ENCODE measurements around the gene SLC66A1. TPM values are rescaled to one million over a fixed set of nuclear protein-coding genes. Genes with fewer than 3 reads are reported as not detected.

Gene SLC66A1
- total and polyA plus RNA-seq, 2 donors (not counting 3 experiments of a cell fraction or from before 2014, with no cell fraction given) = 15.3 to 32.6 TPM

GRCh38 chr1:19310061-19310460 lies 2.1 kb upstream of the SLC66A1 start:
- H3K79me2 ChIP-seq (ENCODE audit: control insufficient read depth, insufficient read depth, low read length) = peaks cover 12% of the 10 kb centered on the region
- POLR2A ChIA-PET = no interaction called here

More at GRCh38 chr1:19310061-19310460, 2.1 kb upstream of the SLC66A1 start:
- no TSS peak for BruUV-seq (replicated peaks)
- peaks cover 4 to 14% of the 10 kb centered on the region in 2 experiments for H3K36me3 ChIP-seq (ENCODE audit: control insufficient read depth in 2 of 2, extremely low read depth in 1 of 2, insufficient read depth in 2 of 2, low read length in 2 of 2)
- DNase-seq (ENCODE audit: low read depth, low spot score) (no peak), FAIRE-seq (no peak)
- H3K4me2 ChIP-seq (ENCODE audit: insufficient read depth, low read length) = no peak overlapping the region
- no peaks in the 10 kb centered on the region for H3K27me3 ChIP-seq (ENCODE audit: control insufficient read depth in 2 of 2, insufficient read depth in 2 of 2, low read length in 2 of 2)
- H3K9me3 ChIP-seq (replicated peaks; ENCODE audit: control insufficient read depth, insufficient read depth, low read length) = no peaks in the 10 kb centered on the region
- no peak overlapping the region for H3K4me3 ChIP-seq (replicated peaks in 1 of 3; ENCODE audit: insufficient read depth in 1 of 3, low read depth in 1 of 3, low read length in 3 of 3)
- H3K4me1 ChIP-seq (ENCODE audit: control insufficient read depth, extremely low read depth, insufficient read depth, low read length) = peaks cover 14% of the 10 kb centered on the region
- CTCF ChIA-PET = interaction anchor here (0.7 kb wide), 1 partner anchor 344 kb away, joined by 3 read pairs; no protein-coding TSS in a partner anchor
- TF ChIP-seq, protein P1, sequence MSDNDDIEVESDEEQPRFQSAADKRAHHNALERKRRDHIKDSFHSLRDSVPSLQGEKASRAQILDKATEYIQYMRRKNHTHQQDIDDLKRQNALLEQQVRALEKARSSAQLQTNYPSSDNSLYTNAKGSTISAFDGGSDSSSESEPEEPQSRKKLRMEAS (IDR thresholded peaks at IDR 0.05; ENCODE audit: insufficient read depth, insufficient read length) = no peak
- no peak for TF ChIP-seq JUN (IDR thresholded peaks at IDR 0.05; ENCODE audit: borderline replicate concordance, insufficient read depth, insufficient read length, low read depth)
- TF ChIP-seq POLR2AphosphoS5 (IDR thresholded peaks at IDR 0.05; ENCODE audit: insufficient read depth, low read depth, low read length) = no peak
- no peak for TF ChIP-seq POLR2A (IDR thresholded peaks at IDR 0.05; ENCODE audit: low read depth, low read length)
- TF ChIP-seq GATA2 (IDR thresholded peaks at IDR 0.05; ENCODE audit: insufficient read depth, insufficient read length, low read depth, low read length) = no peak
- TF ChIP-seq EZH2 (IDR thresholded peaks at IDR 0.05; ENCODE audit: borderline replicate concordance, low read depth, low read length, severe bottlenecking) = no peak
- no peak for TF ChIP-seq FOS (IDR thresholded peaks at IDR 0.05; ENCODE audit: borderline replicate concordance, insufficient read depth, low read length)
- TF ChIP-seq MYC (IDR thresholded peaks at IDR 0.05; ENCODE audit: low read depth, low read length) = no peak
- no peak for TF ChIP-seq CTCF (IDR thresholded peaks at IDR 0.05; ENCODE audit: extremely low read depth in 1 of 2, insufficient read depth in 1 of 2, low read depth in 1 of 2, low read length in 2 of 2)
- no peaks in the 10 kb centered on the region for H4K20me1 ChIP-seq (replicated peaks; ENCODE audit: control insufficient read depth, extremely low read depth, insufficient read depth, low read length)
- intact Hi-C loops (cut with micrococcal nuclease) (loop anchor here (5.0 kb wide), 1 partner anchor 1177 kb away; the partner anchor contains the start of gene CAMK2N1), dilution Hi-C loops (cut with MboI; ENCODE audit: extremely low pct_ligation_motif_present, low sequenced_read_pairs) (no loop called here)
- H3K9me1 ChIP-seq (replicated peaks; ENCODE audit: control insufficient read depth, extremely low read depth, insufficient read depth, low read length) = no peaks in the 10 kb centered on the region
- no peak overlapping the region for H3K9ac ChIP-seq (replicated peaks; ENCODE audit: extremely low read depth, insufficient read depth, low read length)
- H2AFZ ChIP-seq (ENCODE audit: low read depth, low read length) = no peak overlapping the region
- no peak overlapping the region for H3K27ac ChIP-seq (ENCODE audit: insufficient read depth, low read depth, low read length)

Measured in endothelial cell of umbilical vein (primary cell).